Spleen (tissue), 7 donors: ENCODE measurements around the gene DPYD.

Experiments used
- POLR2AphosphoS5 ChIP-seq, 3 donors: sonication (generic); formaldehyde crosslinking; IDR thresholded peaks; one replicate each; pipeline ENCODE4 v1.5.1; 2017; ENCODE audit warnings: antibody characterized with exemption in 3 of 3
- TF ChIP-seq, protein P1 (sequence below), 11 experiments: fragments of 200-600 bp in 7 of 11; fragments of 450-650 bp in 4 of 11; sonication (generic) in 4 of 11; IDR thresholded peaks in 8 of 11; conservative IDR thresholded peaks in 3 of 11; 1 replicate in 7 of 11; 2 replicates in 4 of 11; pipeline versions ENCODE4 v1.4.0 to v1.8.0; 2016 to 2021; ENCODE audit warnings: antibody characterized with exemption in 11 of 11, inconsistent platforms in 4 of 11, mild to moderate bottlenecking in 1 of 11
- donor health status: DM: no; HTN: no; CAD: no; lungs with moderate emphysema.
- donor health status: DM: no; HTN: no; CAD: no.
- donor health status: DM: no; HTN: no; CAD: no.

DNA sequence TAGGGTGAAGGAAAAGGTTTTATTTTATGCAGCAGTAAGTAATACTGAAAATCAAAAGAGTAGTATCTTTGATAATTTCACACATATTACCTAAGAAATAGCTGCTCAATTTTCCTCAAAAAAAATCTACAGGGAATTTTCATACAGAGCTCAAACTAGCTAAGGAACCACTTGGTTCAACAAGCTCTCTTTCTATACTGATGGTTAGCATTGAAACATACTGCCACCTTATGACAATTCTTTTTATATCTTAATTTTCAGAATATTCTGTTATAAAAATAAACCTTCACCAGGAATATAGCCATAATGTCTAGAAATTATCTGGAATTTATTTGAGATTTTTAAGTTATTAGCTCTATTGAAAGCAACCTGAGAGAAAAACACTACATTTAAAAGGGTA lies 142.1 kb downstream of the DPYD start:
- TF ChIP-seq POLR2AphosphoS5 (IDR thresholded peaks at IDR 0.05) = no peak
- TF ChIP-seq, protein P1, sequence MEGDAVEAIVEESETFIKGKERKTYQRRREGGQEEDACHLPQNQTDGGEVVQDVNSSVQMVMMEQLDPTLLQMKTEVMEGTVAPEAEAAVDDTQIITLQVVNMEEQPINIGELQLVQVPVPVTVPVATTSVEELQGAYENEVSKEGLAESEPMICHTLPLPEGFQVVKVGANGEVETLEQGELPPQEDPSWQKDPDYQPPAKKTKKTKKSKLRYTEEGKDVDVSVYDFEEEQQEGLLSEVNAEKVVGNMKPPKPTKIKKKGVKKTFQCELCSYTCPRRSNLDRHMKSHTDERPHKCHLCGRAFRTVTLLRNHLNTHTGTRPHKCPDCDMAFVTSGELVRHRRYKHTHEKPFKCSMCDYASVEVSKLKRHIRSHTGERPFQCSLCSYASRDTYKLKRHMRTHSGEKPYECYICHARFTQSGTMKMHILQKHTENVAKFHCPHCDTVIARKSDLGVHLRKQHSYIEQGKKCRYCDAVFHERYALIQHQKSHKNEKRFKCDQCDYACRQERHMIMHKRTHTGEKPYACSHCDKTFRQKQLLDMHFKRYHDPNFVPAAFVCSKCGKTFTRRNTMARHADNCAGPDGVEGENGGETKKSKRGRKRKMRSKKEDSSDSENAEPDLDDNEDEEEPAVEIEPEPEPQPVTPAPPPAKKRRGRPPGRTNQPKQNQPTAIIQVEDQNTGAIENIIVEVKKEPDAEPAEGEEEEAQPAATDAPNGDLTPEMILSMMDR (IDR thresholded peaks at IDR 0.05 in 8 of 11, conservative IDR thresholded peaks at IDR 0.05 in 3 of 11) = no peak
